GM12872 (cell line): ENCODE results near the gene E2F2.

ENCODE experiments used
- TF ChIP-seq, protein P1 (sequence below): IDR thresholded peaks from 3 replicates; pipeline ENCODE4 v1.5.1; 2011; ENCODE audit warnings: low read depth, mild to moderate bottlenecking, low read length, moderate library complexity; ENCODE audit not compliant: insufficient read depth

The E2F2 gene

DNA sequence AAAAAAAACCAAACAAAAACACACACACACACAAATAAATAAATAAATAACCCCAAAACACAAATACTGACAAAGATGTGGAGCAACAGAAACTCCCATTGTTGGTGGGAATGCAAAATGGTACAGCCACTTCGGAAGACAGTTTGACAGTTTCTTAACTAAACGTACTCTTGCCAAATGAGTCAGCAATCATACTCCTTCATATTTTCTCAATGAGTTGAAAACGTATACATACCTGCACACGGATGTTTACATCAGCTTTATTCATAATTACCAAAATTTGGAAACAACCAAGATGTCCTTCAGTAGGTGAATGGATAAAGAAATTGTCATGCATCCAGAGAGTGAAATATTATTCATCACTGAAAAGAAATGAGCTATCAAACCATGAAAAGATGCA lies 70.5 kb downstream of the E2F2 start:
- TF ChIP-seq, protein P1, sequence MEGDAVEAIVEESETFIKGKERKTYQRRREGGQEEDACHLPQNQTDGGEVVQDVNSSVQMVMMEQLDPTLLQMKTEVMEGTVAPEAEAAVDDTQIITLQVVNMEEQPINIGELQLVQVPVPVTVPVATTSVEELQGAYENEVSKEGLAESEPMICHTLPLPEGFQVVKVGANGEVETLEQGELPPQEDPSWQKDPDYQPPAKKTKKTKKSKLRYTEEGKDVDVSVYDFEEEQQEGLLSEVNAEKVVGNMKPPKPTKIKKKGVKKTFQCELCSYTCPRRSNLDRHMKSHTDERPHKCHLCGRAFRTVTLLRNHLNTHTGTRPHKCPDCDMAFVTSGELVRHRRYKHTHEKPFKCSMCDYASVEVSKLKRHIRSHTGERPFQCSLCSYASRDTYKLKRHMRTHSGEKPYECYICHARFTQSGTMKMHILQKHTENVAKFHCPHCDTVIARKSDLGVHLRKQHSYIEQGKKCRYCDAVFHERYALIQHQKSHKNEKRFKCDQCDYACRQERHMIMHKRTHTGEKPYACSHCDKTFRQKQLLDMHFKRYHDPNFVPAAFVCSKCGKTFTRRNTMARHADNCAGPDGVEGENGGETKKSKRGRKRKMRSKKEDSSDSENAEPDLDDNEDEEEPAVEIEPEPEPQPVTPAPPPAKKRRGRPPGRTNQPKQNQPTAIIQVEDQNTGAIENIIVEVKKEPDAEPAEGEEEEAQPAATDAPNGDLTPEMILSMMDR, result no peak

DNA sequence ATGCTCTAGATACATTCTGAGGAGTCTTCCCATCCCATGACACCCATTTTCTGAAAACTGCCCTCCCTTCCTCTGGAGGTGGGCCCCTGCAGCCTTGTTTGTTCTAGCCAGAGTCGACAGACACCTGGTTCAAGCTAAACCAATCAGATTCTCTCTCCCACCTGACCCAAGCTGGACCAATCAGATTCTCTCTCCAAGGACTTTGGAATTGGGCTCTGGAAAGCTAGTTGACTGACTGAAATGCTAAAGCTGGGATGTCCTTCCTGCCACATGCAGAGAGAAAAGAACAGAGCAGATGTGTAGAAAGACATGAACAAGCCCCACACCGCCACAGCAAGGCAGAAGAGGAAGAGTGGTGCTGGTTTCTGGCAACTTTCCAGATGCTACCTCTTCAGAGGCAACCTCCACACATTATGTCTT lies 71.7 kb downstream of the E2F2 start:
- TF ChIP-seq, protein P1, result no peak
